HepG2 (cell line): ENCODE results near the gene PALM. TPM values are rescaled to one million over a fixed set of nuclear protein-coding genes. Genes with fewer than 3 reads are reported as not detected.

Source experiments
- KLF11 ChIP-seq: IDR thresholded peaks from 2 replicates; pipeline ENCODE4 v1.6.1; 2016; ENCODE audit warnings: missing compliant biosample characterization
- KLF12 ChIP-seq: sonication (generic); formaldehyde crosslinking; IDR thresholded peaks from 2 replicates; pipeline ENCODE4 v1.4.0; 2020; ENCODE audit warnings: missing genetic modification reagents, borderline replicate concordance
- ZNF431 ChIP-seq: sonication (generic); formaldehyde crosslinking; IDR thresholded peaks from 2 replicates; pipeline ENCODE4 v1.9.0; 2022; ENCODE audit warnings: missing genetic modification reagents, low read depth, mild to moderate bottlenecking, borderline replicate concordance
- ZNF546 ChIP-seq: sonication (generic); formaldehyde crosslinking; conservative IDR thresholded peaks from 2 replicates; pipeline ENCODE4 v1.8.1; 2023; ENCODE audit warnings: mild to moderate bottlenecking, missing genetic modification reagents
- polyA plus RNA-seq, 8 experiments: library from polyadenylated mRNA; depleted of rRNA in 3 of 8; stranded (reverse) in 7 of 8; unstranded in 1 of 8; fragments of >200 nt; fragmentation: Illumina TruSeq in 4 of 8; extraction: Trizol in 4 of 8; gene quantifications; 2 replicates each; pipeline versions ENCODE4 v1.2.1 to v1.2.3, GENCODE V29; 2011 to 2016; ENCODE audit warnings: low read depth in 4 of 8, missing spikeins in 1 of 8, mixed read lengths in 1 of 8; ENCODE audit not compliant: insufficient read depth in 1 of 8
- total RNA-seq, 5 experiments: library from RNA; depleted of rRNA; stranded (reverse); fragments of >200 nt; fragmentation: Illumina TruSeq; extraction: Trizol; gene quantifications; 2 replicates each; pipeline ENCODE4 v1.2.3, GENCODE V29; 2016; ENCODE audit warnings: low read depth in 1 of 5
- TF ChIP-seq, protein P1 (sequence below): fragments of 450-650 bp; IDR thresholded peaks from 2 replicates; pipeline ENCODE4 v1.6.1; 2017; ENCODE audit warnings: mild to moderate bottlenecking
- TF ChIP-seq, protein P2 (sequence below): sonication (generic); formaldehyde crosslinking; IDR thresholded peaks from 2 replicates; pipeline ENCODE4; 2020; ENCODE audit warnings: missing genetic modification reagents, mild to moderate bottlenecking, borderline replicate concordance
- TF ChIP-seq, protein P3 (sequence below): sonication (generic); formaldehyde crosslinking; IDR thresholded peaks from 2 replicates; pipeline ENCODE4 v1.5.1; 2020; ENCODE audit warnings: missing genetic modification reagents, mild to moderate bottlenecking, borderline replicate concordance
- TF ChIP-seq, protein P4 (sequence below), 2 experiments: fragments of 450-650 bp in 1 of 2; sonication (generic) in 1 of 2; formaldehyde crosslinking in 1 of 2; IDR thresholded peaks; 2 replicates each; pipeline versions ENCODE4 v1.6.1 to v1.8.0; 2016 to 2022; ENCODE audit warnings: antibody characterized with exemption in 1 of 2, mild to moderate bottlenecking in 1 of 2, missing genetic modification reagents in 1 of 2
- TF ChIP-seq, protein P5 (sequence below): sonication (generic); IDR thresholded peaks from 2 replicates; pipeline ENCODE4 v1.6.1; 2016; ENCODE audit warnings: low read depth, borderline replicate concordance

The PALM gene
- total and polyA plus RNA-seq, 2 of the 13 experiments (the other 11 are each of a cell fraction or from before 2014, with no cell fraction given) = 4.0 to 9.7 TPM

DNA sequence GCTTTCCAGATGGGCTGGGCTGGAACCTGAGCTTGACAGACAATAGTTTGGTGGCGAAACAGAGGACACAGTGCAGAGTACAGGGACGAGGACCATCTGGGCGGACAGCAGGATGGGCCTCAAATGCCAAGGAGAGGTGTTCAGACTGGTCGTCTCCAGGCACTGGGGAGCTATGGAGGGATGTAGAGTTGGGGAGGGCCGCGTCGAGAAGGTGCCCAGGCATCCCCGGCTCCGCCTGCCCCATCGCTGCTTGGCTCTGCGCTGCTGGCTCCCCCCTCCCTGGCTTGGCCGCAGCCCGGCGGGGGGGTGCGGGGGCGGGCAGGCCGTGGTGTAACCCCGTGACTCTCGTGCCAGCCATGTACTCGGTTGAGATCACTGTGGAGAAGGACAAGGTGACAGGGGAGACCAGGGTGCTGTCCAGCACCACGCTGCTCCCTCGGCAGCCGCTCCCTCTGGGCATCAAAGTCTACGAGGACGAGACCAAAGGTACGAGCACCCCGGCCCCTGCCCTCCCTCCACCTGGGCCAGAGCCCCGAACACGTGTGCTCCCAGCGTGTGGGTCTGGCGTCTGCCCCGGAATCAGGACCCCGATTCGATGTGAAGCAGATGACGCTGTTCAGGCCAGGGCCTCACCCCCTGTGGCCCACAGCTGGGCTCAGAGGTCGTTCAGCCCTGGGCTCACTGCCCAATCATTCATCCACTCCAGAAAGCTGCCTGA lies 31.4 kb downstream of the PALM start (continued):
- TF ChIP-seq, protein P1, sequence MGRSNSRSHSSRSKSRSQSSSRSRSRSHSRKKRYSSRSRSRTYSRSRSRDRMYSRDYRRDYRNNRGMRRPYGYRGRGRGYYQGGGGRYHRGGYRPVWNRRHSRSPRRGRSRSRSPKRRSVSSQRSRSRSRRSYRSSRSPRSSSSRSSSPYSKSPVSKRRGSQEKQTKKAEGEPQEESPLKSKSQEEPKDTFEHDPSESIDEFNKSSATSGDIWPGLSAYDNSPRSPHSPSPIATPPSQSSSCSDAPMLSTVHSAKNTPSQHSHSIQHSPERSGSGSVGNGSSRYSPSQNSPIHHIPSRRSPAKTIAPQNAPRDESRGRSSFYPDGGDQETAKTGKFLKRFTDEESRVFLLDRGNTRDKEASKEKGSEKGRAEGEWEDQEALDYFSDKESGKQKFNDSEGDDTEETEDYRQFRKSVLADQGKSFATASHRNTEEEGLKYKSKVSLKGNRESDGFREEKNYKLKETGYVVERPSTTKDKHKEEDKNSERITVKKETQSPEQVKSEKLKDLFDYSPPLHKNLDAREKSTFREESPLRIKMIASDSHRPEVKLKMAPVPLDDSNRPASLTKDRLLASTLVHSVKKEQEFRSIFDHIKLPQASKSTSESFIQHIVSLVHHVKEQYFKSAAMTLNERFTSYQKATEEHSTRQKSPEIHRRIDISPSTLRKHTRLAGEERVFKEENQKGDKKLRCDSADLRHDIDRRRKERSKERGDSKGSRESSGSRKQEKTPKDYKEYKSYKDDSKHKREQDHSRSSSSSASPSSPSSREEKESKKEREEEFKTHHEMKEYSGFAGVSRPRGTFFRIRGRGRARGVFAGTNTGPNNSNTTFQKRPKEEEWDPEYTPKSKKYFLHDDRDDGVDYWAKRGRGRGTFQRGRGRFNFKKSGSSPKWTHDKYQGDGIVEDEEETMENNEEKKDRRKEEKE = no peak
- TF ChIP-seq ZNF431 (CRISPR knock-in tag) (peak; percentile 85), ZNF546 (CRISPR knock-in tag) (peak; percentile 93; the same call in 1 of the 2 replicates), KLF12 (CRISPR knock-in tag) (no peak), KLF11 (CRISPR knock-in tag) (no peak)
- TF ChIP-seq, protein P2, sequence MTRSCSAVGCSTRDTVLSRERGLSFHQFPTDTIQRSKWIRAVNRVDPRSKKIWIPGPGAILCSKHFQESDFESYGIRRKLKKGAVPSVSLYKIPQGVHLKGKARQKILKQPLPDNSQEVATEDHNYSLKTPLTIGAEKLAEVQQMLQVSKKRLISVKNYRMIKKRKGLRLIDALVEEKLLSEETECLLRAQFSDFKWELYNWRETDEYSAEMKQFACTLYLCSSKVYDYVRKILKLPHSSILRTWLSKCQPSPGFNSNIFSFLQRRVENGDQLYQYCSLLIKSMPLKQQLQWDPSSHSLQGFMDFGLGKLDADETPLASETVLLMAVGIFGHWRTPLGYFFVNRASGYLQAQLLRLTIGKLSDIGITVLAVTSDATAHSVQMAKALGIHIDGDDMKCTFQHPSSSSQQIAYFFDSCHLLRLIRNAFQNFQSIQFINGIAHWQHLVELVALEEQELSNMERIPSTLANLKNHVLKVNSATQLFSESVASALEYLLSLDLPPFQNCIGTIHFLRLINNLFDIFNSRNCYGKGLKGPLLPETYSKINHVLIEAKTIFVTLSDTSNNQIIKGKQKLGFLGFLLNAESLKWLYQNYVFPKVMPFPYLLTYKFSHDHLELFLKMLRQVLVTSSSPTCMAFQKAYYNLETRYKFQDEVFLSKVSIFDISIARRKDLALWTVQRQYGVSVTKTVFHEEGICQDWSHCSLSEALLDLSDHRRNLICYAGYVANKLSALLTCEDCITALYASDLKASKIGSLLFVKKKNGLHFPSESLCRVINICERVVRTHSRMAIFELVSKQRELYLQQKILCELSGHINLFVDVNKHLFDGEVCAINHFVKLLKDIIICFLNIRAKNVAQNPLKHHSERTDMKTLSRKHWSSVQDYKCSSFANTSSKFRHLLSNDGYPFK (CRISPR knock-in tag) = peak; percentile 65; the same call in 1 of the 2 replicates
- TF ChIP-seq, protein P3, sequence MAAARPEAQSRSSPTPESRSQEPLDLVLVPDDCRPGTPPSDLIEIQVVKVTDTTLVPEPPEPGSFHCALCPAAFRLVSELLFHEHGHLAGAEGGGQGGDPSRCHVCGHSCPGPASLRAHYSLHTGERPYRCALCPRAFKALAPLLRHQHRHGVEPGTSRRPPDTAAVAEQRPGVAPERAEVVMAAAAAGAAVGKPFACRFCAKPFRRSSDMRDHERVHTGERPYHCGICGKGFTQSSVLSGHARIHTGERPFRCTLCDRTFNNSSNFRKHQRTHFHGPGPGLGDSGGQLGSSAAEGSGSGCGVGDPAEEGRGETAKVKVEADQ (CRISPR knock-in tag) = peak; percentile 88
- TF ChIP-seq, protein P4, sequence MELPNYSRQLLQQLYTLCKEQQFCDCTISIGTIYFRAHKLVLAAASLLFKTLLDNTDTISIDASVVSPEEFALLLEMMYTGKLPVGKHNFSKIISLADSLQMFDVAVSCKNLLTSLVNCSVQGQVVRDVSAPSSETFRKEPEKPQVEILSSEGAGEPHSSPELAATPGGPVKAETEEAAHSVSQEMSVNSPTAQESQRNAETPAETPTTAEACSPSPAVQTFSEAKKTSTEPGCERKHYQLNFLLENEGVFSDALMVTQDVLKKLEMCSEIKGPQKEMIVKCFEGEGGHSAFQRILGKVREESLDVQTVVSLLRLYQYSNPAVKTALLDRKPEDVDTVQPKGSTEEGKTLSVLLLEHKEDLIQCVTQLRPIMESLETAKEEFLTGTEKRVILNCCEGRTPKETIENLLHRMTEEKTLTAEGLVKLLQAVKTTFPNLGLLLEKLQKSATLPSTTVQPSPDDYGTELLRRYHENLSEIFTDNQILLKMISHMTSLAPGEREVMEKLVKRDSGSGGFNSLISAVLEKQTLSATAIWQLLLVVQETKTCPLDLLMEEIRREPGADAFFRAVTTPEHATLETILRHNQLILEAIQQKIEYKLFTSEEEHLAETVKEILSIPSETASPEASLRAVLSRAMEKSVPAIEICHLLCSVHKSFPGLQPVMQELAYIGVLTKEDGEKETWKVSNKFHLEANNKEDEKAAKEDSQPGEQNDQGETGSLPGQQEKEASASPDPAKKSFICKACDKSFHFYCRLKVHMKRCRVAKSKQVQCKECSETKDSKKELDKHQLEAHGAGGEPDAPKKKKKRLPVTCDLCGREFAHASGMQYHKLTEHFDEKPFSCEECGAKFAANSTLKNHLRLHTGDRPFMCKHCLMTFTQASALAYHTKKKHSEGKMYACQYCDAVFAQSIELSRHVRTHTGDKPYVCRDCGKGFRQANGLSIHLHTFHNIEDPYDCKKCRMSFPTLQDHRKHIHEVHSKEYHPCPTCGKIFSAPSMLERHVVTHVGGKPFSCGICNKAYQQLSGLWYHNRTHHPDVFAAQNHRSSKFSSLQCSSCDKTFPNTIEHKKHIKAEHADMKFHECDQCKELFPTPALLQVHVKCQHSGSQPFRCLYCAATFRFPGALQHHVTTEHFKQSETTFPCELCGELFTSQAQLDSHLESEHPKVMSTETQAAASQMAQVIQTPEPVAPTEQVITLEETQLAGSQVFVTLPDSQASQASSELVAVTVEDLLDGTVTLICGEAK (IDR thresholded peaks at IDR 0.05) = no peak
- TF ChIP-seq, protein P4 (CRISPR knock-in tag; IDR thresholded peaks at IDR 0.05) = peak; percentile 52; the same call in 1 of the 2 replicates
- TF ChIP-seq, protein P5, sequence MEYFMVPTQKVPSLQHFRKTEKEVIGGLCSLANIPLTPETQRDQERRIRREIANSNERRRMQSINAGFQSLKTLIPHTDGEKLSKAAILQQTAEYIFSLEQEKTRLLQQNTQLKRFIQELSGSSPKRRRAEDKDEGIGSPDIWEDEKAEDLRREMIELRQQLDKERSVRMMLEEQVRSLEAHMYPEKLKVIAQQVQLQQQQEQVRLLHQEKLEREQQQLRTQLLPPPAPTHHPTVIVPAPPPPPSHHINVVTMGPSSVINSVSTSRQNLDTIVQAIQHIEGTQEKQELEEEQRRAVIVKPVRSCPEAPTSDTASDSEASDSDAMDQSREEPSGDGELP = peak; percentile 81
